DOHH2 (cell line): ENCODE results near the gene SORBS2.

ENCODE experiments used
- CTCF ChIP-seq: fragments of 200-600 bp; sonication (generic); IDR thresholded peaks from one replicate; pipeline ENCODE4 v1.5.1; 2014; ENCODE audit warnings: antibody characterized with exemption, mild to moderate bottlenecking, low read depth, low read length; ENCODE audit not compliant: poor library complexity, severe bottlenecking
- EZH2phosphoT487 ChIP-seq: fragments of 200-600 bp; sonication (generic); IDR thresholded peaks from 2 replicates; pipeline ENCODE4 v1.6.1; 2017; ENCODE audit warnings: borderline replicate concordance, mild to moderate bottlenecking, antibody characterized with exemption, low read length, moderate library complexity, mixed read lengths

- TF ChIP-seq CTCF = no peak
- TF ChIP-seq EZH2phosphoT487 = no peak
Measured at GRCh38 chr4:185689407-185689806, 122.6 kb downstream of the SORBS2 start.
